ENCODE results near the gene CEL.
"Not testable (repeated sequence)": the region's sequence is repeated elsewhere in the genome, so short reads cannot be mapped to it uniquely, and the experiment has no call there.

CEL gene

DNA sequence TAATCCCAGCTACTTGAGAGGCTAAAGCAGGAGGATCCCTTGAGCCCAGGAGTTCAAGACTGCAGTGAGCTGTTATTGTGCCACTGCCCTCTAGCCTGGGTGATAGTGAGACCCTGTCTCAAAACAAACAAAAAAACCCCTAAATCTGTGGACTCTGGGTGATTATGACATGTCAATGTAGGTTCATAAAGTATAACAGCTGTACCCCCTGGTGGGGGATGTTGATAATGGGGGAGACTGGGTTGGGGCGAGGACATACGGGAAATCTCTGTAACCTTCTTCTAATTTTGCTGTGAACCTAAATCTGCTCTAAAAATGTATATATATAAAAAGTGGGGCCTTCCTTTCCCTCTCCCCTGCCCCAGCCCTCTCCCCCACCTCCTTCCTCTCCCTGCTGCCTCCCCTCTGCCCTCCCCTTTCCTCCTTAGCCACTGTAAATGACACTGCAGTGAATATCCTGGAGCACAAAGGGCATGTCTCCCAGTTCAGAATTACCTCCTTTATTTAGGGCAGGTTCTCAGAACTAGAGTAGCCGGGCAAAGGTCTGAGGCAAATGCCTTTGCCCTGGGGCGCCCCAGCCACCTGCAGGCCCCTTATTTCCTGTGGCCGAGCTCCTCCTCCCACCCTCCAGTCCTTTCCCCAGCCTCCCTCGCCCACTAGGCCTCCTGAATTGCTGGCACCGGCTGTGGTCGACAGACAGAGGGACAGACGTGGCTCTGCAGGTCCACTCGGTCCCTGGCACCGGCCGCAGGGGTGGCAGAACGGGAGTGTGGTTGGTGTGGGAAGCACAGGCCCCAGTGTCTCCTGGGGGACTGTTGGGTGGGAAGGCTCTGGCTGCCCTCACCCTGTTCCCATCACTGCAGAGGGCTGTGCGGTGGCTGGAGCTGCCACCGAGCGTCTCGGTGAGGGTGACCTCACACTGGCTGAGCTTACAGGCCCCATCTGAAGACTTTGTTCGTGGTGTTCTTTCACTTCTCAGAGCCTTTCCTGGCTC lies 19.3 kb downstream of the CEL start:
- in situ Hi-C loops (cut with MboI; ENCODE audit: low sequenced_read_pairs), result not testable (repeated sequence)

DNA sequence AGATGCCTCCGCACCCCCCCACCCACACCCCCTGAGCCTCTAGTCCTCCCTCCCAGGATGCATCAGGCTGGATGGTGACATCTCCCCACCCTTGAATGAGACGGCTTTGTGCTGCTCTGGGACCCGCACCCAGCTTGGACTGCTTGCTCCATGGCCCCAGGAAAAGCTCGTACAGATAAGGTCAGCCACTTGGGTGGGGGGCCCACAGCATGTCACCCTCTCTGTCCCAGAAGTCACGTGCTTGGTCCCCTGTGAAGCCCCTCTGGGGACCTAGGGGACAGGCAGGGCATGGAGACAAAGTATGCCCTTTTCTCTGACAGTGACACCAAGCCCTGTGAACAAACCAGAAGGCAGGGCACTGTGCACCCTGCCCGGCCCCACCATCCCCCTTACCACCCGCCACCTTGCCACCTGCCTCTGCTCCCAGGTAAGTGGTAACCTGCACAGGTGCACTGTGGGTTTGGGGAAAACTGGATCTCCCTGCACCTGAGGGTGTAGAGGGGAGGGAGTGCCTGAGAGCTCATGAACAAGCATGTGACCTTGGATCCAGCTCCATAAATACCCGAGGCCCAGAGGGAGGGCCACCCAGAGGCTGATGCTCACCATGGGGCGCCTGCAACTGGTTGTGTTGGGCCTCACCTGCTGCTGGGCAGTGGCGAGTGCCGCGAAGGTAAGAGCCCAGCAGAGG lies 20.3 kb downstream of the CEL start:
- in situ Hi-C loops (cut with MboI; ENCODE audit: low sequenced_read_pairs), result not testable (repeated sequence)

DNA sequence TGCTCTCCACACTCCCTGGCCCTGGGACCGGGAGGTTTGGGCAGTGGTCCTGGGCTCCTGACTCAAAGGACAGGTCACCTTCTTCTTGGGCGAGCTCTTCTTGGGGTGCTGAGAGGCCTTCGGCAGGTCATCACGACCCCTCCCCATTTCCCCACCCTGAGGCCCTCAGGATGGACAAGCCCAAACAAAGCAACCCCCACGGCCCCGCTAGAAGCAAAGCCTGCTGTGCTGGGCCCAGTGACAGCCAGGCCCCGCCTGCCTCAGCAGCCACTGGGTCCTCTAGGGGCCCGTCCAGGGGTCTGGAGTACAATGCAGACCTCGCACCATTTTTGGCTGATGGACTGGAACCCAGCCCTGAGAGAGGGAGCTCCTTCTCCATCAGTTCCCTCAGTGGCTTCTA lies 21.9 kb downstream of the CEL start:
- in situ Hi-C loops (cut with MboI; ENCODE audit: low sequenced_read_pairs), result not testable (repeated sequence)

GRCh38 chr9:133086212-133086860 lies 24.6 kb downstream of the CEL start:
- in situ Hi-C loops (cut with MboI; ENCODE audit: low sequenced_read_pairs), result not testable (repeated sequence)

DNA sequence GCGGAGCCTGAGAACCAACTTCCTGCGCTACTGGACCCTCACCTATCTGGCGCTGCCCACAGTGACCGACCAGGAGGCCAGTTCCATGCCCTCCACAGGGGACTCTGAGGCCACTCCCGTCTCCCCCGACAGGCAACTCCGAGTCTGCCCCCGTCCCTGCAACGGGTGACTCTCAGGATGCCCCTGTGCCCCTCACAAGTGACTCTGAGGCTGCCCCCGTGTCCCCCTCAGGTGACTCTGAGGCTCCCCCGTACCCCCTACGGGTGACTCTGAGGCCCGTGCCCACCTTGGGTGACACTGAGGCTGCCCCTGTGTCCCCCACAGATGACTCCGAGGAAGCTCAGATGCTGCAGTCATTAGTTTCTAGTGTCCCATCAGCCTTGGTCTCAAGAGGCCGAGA lies 25.1 kb downstream of the CEL start:
- in situ Hi-C loops (cut with MboI; ENCODE audit: low sequenced_read_pairs), result no loop called here

DNA sequence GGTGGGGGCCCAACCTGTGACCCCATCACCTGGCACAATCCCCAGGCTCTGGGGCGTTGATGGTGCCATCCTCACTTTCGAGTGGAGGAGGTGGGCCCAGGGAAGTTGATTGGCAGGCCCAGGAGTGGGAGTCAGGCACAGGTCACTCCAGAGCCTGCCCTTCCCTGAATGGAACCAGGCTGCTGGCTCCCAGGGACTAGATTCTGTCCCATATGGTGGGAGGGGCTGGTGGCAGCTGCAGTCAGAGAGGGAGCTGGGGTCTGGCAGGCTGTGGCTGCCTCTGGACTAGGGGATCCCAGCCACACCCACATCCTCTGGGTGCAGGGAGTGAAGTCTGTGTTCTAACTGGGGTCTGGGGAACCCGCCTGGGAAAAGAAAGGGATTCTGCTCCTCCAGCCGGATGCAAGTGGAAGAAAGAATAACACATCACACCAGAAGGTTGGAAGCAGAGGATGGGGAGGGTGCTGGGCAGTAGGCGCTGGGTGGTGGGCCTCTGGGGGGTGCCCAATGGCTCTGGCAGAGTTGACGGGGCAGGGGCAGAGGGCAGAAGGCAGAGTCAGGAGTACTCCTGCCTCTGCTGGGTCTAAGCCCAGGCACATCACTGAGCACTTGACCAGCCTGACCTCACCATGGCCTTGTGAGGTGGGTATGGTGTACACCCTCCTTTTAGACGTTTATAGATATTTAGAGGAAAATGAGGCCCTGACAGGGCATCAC lies 25.8 kb downstream of the CEL start:
- in situ Hi-C loops (cut with MboI; ENCODE audit: low sequenced_read_pairs), result no loop called here

DNA sequence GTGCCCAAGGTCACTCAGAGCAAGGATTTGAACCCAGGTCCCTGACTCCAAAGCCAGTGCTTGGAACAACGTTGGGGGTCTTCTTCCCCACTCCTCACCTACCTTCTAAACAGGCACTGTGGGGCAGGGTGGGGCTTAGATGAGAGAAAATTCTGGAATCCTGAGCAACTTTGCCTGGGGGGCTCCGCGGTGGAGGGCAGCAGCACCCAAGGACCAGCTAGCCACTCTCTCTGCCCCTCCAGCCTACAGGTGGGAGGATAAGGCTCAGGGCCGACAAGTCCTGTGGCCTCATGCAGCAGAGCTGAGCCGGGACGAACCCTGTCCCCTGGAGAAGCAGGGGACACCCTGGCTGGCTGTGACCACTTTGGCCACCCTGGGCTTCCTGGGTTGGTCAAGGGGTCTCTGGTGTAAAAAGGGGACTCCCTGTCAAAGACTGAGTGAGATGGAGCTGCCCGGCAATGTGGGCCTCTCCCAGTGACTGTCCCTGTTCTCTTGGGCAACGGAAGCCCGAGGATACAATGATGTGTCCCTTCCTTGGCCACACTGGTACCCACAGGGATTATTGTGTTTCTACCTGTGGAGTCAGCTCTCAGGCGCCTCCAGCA lies 26.5 kb downstream of the CEL start:
- in situ Hi-C loops (cut with MboI; ENCODE audit: low sequenced_read_pairs), result no loop called here

DNA sequence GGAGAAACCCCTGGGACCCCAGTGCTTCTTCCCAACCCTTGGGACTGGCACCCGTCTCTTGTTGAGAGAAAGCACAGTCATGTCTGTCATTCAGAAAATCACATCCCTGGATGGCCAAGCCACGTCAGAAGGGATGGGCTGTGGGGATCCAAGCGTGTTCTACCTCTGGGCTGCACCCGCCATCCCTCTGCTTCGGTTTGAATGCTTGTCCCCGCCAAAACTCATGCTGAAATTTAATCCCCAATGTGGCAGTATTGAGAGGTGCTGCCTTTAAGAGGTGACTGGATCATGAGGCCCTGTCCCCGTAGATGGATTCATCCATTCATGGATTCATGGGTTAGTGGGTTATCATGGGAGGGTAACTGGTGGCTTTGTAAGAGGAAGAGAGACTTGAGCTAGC lies 27.0 kb downstream of the CEL start:
- in situ Hi-C loops (cut with MboI; ENCODE audit: low sequenced_read_pairs), result no loop called here

GRCh38 chr9:133089271-133089671 lies 27.5 kb downstream of the CEL start:
- in situ Hi-C loops (cut with MboI; ENCODE audit: low sequenced_read_pairs), result no loop called here

DNA sequence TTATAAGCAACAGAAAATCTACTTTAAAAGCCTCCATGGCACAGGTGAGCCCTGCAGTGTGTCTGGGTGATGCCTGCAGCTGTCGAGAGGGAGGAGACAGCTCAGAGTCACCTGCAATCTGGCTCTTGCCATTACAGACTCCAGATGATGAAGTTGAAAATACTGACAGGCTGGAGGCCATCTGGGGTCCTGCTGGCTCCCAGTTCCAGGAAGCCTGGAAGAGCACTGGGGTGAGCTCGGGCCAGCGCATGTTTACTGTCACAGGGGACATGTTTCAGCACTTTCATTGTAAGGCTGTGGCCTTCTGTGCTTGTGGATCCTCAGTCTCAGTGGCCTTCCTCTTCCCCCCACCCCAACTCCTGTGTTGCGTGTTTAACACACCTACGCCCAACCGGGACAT lies 28.4 kb downstream of the CEL start:
- in situ Hi-C loops (cut with MboI; ENCODE audit: low sequenced_read_pairs), result no loop called here

DNA sequence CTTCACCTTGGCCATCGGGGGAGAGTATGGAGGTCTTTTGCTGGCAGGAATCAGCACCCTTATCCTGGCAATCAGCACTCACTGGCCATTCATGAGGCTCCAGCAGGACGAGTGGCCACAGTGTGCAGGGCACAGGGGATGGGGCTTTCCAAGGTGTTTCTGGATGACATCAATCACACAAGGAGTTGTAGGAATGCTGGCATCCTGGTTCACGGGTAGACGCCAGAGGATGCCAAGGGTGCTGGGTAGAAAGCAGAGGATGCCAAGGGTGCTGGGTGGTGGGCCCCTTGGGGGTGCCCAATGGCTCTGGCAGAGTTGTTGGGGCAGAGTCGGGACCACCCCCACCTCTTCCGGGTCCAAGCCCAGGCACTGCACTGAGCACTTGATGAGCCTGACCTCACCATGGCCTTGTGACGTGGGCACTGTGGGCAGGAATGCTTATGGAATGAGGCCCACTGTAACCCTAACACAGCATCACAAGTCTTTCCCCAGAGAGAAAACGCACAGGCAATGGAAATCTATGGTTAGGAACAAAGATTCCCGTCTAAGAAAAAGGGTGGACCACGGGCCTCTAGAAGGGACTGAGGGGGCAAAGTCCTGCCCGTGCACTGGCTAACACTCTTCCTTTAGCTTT lies 29.1 kb downstream of the CEL start:
- in situ Hi-C loops (cut with MboI; ENCODE audit: low sequenced_read_pairs), result no loop called here

- in situ Hi-C loops (cut with MboI; ENCODE audit: low sequenced_read_pairs), result not testable (repeated sequence)
Observed at GRCh38 chr9:133094351-133094750, 32.6 kb downstream of the CEL start.

- in situ Hi-C loops (cut with MboI; ENCODE audit: low sequenced_read_pairs), result no loop called here
Observed at GRCh38 chr9:133094842-133095393, 33.1 kb downstream of the CEL start.

GRCh38 chr9:133098104-133098754 lies 36.4 kb downstream of the CEL start:
- in situ Hi-C loops (cut with MboI; ENCODE audit: low sequenced_read_pairs), result no loop called here

GRCh38 chr9:133098871-133099270 lies 37.1 kb downstream of the CEL start:
- in situ Hi-C loops (cut with MboI; ENCODE audit: low sequenced_read_pairs), result no loop called here

- in situ Hi-C loops (cut with MboI; ENCODE audit: low sequenced_read_pairs), result no loop called here
Observed at GRCh38 chr9:133099726-133100505, 38.1 kb downstream of the CEL start.

- in situ Hi-C loops (cut with MboI; ENCODE audit: low sequenced_read_pairs), result no loop called here
Observed at GRCh38 chr9:133100506-133101355, 39.0 kb downstream of the CEL start.

All from HL-60/S4 treated with retinoic acid at 250 ng/mL for 4 days and 3 days (cell line).